Measurements from ENCODE around the gene PEAK1.
"Not testable (repeated sequence)": the region's sequence is repeated elsewhere in the genome, so short reads cannot be mapped to it uniquely, and the experiment has no call there.

PEAK1 gene

GRCh38 chr15:77276943-77277342 lies 143.0 kb downstream of the PEAK1 start:
- DNase-seq (ENCODE audit: extremely low read depth, low read depth), result no peak
- TF ChIP-seq CTCF (IDR thresholded peaks at IDR 0.05; ENCODE audit: low read depth, low read length), result no peak

GRCh38 chr15:77276096-77276495 lies 143.8 kb downstream of the PEAK1 start:
- DNase-seq (ENCODE audit: extremely low read depth, low read depth), result no peak
- no peak for TF ChIP-seq CTCF (IDR thresholded peaks at IDR 0.05; ENCODE audit: low read depth, low read length)

GRCh38 chr15:77273136-77273535 lies 146.8 kb downstream of the PEAK1 start:
- not testable (repeated sequence) for DNase-seq (ENCODE audit: extremely low read depth, low read depth)

GRCh38 chr15:77266708-77267386 lies 153.1 kb downstream of the PEAK1 start:
- DNase-seq (ENCODE audit: extremely low read depth, low read depth), result peak; percentile 50
- TF ChIP-seq CTCF (IDR thresholded peaks at IDR 0.05; ENCODE audit: low read depth, low read length), result no peak

- no peak for TF ChIP-seq CTCF (IDR thresholded peaks at IDR 0.05; ENCODE audit: low read depth, low read length)
- no peak for DNase-seq (ENCODE audit: extremely low read depth, low read depth)
These were observed 164.5 kb downstream of the PEAK1 start for GRCh38 chr15:77255385-77255784.

GRCh38 chr15:77251662-77252061 lies 168.2 kb downstream of the PEAK1 start:
- DNase-seq (ENCODE audit: extremely low read depth, low read depth), result no peak
- TF ChIP-seq CTCF (IDR thresholded peaks at IDR 0.05; ENCODE audit: low read depth, low read length), result no peak

GRCh38 chr15:77247116-77247515 lies 172.8 kb downstream of the PEAK1 start:
- no peak for TF ChIP-seq CTCF (IDR thresholded peaks at IDR 0.05; ENCODE audit: low read depth, low read length)
- DNase-seq (ENCODE audit: extremely low read depth, low read depth), result no peak
